Stimulated activated CD8-positive, alpha-beta memory T cell treated with anti-CD3 and anti-CD28 coated beads, Interleukin-2, amount 100 ng/mL, for 48 hours (primary cell): Measurements from ENCODE around the gene GGCX.
"Not testable (repeated sequence)": the region's sequence is repeated elsewhere in the genome, so short reads cannot be mapped to it uniquely, and the experiment has no call there.

Experiments
- DNase-seq, 2 donors: peaks; one replicate each; pipeline ENCODE4 v3.0.0-alpha.2; 2020; ENCODE audit warnings: low read depth in 2 of 2

The GGCX gene

DNA sequence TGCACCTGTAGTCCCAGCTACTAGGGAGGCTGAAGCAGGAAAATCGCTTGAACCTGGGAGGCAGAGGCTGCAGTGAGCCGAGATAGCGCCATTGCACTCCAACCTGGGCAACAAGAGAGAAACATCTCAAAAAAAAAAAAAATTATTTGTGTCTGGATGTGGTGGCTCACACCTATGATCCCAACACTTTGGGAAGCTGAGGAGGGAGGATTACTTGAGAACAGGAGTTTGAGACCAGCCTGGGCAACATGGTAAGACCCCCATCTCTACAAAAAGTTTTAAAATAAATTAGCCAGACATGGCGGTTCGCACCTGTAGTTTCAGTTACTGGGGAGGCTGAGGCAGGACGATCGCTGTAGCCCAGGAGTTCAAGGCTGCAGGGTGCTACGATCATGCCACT, 14.4 kb upstream of the GGCX start:
- no peak for DNase-seq

DNA sequence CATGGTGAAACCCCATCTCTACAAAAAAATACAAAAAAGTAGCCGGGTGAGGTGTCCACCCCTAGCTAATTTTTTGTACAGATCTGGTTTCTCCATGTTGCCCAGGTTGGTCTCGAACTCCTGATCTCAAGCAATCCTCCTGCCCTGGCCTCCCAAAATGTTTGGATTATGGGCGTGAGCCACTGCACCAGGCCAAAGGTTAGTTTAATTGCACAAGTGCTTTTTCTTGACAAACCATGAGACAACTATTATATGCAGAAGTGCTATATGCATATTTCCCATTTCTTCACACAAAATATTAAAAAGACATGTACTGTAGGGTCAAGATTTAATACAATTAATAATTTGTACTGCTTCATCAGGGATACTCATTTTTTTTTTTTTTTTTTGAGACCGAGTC, 5.0 kb upstream of the GGCX start:
- no peak for DNase-seq

DNA sequence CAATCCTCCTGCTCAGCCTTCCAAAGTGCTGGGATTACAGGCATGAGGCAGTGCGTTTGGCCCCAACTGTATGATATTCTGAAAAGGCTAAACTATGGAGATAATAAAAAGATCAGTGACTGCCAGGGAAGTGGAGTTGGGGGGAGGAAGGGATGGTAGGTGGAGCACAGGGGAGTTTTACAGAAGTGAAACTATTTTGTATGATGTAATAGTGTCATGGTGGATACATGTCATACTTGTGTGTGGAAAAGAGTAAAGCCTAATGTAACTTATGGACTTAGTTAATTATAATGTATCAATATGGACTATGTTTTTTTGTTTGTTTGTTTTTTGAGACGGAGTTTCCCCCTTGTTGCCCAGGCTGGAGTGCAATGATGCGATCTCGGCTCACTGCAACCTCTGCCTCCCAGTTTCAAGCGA, 2.9 kb upstream of the GGCX start:
- no peak for DNase-seq

DNA sequence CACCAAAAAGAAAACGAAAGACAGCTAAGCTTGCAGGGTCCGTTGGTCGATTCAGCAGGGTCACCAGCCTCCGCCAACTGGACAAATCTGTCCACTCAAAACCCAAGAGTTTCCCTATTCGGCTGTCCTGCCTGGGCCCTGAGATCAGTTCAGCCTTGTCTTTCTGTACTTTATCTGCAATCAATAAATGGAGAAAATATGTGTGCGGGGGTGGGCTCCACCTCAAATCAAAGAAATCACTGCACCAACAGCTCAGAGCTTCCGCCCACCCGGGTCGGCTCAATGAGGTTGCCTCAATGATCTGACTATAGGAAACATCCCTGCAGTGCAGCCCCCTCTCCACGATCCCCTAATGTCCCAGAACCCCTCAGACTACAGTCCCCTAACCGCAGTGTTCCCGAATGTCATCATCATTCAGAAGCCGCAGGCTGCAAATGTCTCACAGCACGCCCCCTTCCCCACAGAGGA, 447 bp downstream of the GGCX start:
- no peak for DNase-seq

DNA sequence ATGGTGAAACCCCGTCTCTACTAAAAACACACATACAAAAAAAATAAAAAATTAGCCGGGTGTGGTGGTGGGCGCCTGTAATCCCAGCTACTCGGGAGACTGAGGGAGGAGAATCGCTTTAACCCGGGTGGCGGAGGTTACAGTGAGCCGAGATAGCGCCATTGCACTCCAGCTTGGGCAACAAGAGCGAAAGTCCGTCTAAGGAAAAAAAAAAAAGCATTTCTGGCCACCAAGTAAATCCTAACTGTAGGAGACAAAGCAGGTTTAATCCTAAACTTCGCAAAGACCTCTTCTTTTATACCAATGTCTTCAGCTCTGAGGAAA, 928 bp downstream of the GGCX start:
- not testable (repeated sequence) for DNase-seq

DNA sequence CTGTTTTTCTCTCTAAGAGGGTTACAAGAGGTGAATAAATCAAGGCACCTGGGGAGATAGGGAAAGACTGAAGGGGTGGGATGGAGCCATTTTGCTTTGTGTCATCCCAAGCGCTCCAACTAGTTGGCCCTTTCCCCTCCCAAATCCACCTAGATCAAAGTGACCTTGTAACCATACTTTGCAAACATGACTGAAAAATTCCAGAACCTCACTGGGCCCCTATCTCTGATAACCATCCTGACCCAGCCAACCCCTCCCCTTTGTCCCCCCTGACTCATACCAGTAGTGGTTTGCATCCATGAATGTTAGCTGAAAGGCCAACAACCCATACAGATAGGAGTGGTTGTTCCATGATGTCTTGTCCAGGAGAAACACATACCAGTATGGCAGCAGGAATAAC, 3.1 kb downstream of the GGCX start:
- DNase-seq = no peak

DNA sequence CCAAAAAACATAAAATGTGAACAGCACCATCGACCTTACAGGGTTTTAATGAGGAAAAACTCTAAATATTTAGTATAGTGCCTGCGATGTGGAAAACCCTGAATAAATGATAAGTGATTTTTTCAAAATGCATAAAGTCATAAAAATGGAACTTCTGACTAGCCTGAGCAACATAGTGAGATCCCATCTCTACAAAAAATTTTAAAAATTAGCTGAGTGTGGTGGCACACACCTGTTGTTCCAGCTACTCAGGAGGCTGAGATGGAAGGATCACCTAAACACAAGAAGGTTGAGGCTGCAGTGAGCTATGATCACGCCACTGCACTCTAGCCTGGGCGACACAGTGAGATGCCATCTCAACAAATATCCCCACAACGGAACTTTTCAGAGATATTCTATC, 4.2 kb downstream of the GGCX start:
- DNase-seq = no peak

DNA sequence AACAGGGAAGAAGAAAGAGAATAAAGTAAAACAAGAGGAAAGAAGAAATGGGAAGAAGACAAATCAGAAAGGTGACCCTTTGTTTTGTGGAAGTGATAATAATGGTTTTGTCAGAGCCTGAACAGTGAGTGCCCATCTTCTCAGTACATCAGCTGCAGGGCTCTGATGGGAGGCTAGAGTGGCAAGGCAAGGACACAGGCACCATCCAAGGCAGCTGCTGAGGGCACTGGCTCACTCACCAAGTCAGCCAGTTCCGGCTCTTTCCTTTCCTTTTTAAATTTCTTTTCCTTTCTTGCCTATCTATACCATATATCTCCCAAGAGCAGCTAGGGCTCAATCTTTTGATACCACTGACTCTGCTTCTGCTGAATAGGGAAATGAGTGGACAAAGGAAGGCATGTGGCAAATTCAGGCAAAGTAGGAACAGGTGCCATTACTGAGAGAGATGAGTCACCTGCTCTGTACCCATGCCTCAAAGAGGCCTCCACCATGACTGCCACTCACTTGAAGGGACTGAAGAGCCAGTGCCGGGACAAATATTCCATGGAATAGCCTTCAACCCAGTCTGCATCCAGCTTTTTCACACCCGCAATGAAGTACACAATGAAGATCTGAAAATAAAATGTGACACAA, 6.2 kb downstream of the GGCX start:
- no peak for DNase-seq

DNA sequence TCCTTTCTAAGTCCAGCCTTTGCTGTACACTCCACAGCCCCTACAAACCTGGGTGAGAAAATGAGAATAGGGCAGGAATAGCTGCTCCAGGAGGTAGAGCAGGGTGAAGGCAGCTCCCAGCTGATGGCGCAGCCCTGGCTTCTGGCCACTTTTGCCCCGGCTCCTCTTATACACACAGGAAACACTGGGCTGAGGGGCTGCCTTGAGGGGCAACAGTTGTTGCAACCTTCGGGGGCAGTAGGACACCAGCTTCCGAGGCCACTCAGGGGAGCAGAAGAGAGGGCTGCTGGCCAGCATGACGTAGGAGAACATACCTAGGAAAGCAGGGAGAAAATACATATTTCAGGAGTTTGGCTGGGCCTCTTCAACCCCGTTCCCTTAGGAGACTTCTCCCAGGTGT, 8.1 kb downstream of the GGCX start:
- no peak for DNase-seq

DNA sequence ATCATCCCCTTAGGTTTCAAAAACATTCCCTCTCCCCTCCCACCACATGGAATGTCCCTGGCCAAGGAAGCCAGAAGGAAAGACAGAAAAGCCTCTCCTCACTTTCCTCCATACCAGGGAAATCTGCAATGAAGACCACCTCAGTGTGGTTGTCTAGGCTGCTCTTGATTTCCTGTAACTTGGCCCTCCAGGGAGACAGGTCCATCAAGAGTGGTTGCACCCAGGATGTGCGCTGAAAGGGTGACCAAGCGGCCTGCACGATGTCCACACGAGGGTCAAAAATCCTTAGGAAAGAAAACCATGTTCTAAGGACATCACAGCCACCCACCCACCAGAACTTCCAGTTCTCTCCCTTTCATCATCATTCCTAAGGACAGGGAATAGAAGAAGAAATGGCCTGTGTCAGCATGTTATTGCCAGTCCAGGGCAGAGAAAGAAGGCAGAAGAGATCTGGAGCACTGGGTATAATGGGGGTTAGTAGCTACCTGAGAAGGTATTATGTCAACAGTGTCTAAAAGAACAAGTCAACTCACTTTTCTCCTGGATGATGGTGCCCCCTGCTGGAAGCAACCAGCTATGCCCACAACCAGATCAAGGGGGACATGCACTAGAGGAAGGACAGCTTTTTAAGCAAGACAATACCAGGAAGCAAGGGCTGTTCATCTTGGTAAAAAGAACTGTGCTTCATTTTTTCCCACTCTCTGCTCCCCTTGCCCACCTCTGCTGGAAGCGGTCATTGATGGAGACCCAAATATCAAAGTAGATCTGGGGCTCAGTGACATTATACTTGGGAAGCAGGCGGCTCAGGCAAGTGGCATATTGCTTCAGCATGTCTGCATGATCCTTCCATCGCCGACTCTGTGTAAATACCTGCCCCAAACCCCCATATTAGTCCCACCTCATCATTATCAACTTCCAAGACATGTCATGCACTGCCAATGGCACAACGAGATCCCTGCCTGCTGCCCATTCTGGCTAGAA, 9.3 kb downstream of the GGCX start:
- peak; percentile 72 to 73 for DNase-seq

DNA sequence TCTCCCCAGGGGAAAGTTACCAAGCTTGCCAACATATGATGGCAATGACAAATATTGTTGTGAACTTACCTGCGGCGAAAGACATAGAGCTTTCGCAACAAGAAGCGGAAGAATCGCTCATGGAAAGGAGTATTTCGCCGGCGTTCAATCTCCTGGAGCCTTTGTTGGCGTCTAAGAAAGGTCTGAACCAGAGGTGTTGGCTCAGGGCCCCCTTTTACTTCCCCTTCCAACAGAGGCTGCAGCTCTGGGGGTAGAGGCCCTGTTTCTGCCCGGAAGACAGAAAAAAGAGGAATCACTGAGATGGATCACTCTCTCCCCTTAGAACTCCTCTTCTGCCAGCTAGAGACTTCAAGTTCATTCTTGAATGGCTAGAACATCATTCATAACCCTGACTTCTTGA, 10.8 kb downstream of the GGCX start:
- no peak for DNase-seq

DNA sequence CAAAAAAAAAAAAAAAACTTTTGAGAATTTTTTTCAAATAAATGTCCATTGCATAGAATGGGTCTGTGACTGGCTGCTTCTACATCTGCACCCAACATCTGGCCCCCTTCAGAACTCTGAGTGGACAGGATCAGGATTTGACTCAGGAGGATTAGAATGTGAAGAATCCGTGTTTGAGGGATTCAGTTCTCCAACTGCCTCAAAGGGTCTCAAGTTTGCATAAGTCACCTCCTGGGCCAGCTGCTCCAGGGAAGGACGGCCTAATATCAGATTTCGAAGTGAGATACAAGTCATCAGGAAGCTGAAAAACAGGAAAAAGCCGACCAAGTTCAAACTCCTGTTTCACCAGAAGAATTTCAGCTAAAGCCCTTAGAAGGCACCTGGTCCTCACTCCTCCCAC, 11.5 kb downstream of the GGCX start:
- no peak for DNase-seq

DNA sequence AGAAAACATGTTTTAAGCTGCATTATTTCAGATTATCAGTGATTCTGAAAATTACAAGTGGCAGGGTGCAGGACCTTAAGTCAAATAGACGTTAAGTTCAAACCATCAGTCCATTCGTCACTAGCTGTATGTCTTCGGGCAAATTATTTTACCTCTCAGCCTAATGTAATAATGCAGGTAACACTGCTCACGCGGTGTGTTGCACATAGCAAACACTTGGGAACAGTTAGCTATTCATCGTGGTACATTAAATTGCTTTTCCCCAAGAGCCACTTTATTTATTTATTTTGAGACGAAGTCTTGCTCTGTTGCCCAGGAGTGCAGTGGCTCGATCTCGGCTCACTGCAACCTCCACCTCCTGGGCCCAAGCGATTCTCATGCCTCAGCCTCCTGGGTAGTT, 12.2 kb downstream of the GGCX start:
- DNase-seq = no peak

DNA sequence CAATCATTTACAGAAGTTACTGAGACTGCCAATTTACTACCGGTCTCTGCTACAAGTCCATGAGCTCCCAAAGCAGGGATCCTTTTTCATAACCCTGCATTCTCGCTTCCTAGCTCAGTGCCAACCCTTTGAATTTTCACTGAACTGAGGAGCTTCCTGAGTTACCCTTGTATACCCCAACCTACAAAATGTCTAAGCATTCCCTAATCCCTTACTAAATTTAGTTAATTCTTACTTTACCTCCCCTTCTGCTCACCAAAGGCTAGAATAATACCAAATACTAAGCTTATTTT, 12.7 kb downstream of the GGCX start:
- no peak for DNase-seq

DNA sequence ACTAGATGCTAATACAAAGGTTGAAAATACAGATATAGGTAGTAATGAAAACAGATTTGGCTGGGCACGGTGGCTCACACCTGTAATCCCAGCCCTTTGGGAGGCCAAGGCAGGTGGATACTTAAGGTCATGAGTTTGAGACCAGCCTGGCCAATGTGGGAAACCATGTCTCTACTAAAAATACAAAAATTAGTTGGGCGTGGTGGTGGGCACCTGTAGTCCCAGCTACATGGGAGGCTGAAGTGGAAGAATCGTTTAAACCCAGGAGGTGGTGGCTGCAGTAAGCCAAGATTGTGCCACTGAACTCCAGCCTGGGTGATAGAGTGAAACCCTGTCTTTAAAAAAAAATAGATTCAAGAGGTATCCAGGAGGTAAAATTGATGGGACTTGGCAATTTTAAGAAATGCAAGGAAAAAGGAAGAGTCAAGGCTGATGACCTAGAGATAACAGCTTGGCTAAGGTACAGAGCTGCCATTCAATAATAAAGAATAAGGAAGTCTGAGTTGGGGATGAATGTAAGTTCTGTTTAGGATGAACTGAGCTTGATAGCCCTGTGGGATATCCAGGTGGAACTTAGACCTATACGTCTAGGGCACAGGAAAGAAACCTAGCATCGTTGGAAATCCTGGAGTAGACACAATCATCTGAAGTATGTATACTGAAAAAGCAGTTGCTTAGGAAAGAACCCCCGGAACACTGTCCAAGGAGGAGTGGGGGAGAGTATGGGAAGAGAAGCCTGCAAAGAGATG, 13.3 kb downstream of the GGCX start:
- DNase-seq = no peak

DNA sequence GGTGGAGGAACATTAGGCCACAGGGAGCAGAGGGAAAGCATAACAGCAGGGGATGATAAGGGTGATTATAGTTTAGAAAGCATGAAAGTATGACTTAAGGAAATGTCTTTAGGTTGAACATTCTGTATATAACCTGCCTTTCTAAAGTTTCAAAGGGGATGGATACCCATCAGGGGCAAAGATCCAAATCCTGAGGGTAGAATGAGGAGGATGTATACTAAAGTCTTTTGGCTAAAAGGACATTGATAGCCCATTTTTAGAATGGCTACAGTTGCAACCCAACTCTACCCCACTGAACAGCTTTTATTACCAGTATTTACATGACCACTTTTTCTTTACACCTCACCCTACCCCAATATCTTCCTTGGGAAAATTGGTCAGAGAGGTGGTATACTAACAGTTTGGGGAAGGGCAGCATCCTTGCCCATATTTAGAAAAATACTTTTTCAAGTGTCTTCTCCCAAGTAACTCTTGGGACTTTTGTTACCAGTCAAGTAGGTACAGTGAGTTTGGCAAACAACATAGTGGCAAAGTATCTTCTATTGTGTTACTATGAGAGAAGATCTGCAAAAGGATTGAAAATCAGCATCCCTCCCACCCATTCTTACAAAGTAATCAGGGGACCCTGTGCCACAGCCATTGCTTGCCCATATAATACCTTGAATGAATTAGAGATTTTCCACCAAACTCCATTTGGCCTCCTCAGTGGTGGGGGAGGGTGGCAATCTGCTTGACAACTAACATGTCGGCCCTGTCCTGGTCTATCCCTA, 14.0 kb downstream of the GGCX start:
- DNase-seq = no peak

DNA sequence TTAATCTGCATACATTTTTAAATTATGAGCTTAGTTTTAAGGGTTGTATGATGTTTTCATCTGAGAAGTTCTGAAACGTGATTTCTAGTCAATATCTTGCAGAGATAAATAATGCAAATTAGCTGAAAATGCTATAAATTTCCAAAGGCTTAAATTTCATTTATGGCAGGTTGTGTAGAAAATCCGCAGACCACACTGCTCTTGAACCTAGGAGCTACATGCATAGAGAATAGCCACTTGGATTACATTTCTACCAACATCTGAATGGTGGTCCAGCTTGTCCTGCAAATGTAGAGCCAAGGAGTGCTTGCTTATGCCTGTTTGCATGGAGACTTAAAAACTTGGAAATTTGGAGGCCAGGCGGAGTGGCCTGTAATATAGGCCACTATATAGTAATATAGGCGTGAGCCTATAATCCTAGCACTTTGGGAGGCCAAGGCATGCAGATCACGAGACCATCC, 15.5 kb downstream of the GGCX start:
- DNase-seq = no peak

DNA sequence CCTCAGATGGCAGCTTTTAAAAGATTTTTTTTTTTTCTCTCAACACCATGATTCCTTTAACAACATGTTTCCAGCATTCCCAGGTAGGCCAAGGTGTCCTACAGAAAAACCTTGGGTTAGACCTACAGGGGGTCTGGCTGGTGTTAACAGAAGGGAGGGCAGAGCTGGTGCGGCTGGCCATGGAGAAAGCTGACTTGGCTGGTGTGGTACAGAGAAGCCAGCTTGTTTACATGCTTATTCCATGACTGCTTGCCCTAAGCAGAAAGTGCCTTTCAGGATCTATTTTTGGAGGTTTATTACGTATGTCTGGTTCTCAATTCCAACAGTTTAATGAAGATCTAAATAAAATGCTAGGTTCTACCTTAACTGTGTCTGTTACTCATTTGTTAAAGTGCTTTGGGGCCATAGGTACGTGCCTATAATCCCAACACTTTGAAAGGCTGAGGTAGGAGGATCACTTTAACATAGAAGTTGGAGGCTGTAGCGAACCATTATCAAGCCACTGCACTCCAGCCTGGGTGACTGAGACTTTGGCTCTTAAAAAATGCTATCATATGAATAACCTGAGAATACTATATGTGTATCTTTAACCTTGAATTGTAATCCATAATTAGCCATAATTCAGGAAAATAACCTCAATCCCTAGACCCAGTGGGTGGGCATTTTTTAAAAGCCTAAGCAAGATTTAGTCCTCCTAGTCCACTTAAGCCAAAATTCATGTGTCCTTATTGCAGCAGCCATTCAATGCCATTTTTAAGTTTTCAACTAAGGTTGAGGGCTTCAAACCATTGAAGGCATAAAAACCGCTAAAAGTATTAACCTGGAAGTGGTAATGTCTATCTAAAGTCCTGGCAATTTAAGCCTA, 16.1 kb downstream of the GGCX start:
- DNase-seq = not testable (repeated sequence)

DNA sequence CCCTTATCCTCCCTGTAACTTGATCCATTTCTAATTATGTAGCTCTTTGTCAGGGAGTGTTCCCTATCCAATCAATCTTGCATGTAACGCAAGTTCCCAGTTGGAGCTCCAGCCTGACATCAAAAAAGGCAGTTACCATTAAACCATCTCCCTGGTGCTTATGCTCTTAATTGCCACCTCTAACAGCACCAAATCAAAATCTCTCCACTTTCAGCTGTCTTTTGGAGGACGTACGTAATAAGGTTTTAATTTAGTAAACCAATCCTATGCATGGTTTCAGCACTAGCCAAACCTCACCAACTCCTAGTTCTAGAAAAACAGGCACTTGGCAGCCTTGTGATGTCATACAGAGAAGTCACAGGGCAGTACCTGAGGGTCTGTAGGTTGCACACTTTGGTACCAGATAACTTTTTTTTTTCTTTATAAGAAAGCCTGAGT, 17.0 kb downstream of the GGCX start:
- not testable (repeated sequence) for DNase-seq

DNA sequence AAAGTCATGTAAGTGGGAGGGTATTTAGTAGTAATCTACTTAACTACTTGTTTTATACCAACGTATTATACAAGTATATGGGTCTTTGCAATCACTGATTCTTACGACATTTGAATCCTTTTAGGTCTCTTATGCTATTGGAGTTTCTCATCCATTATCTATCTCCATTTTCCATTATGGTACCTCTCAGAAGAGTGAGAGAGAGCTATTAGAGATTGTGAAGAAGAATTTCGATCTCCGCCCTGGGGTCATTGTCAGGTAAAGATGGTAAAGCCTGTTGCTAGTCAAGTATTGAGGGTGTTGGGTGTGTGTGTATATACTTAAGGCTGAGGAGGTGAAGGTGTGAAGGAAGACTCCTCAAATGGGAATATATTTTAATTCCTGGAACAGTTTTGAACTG, 18.5 kb downstream of the GGCX start:
- DNase-seq = no peak
